Testis (tissue), 3 donors: ENCODE data around the gene ZNF142. TPM values are rescaled to one million over a fixed set of nuclear protein-coding genes. Genes with fewer than 3 reads are reported as not detected.
A peak's percentile ranks its signal among the peaks of the same experiment; 100 is the strongest.

Source experiments
- DNase-seq: peaks from one replicate; pipeline ENCODE4 v3.0.0-alpha.2; 2019
- H3K27ac ChIP-seq, 2 donors: fragments of 200-600 bp; sonication (generic); one replicate each; pipeline ENCODE4 v1.5.1; 2019
- H3K27me3 ChIP-seq: fragments of 200-600 bp; sonication (generic); one replicate; pipeline ENCODE4 v1.5.1; 2019
- H3K36me3 ChIP-seq: fragments of 200-600 bp; sonication (generic); one replicate; pipeline ENCODE4 v1.5.1; 2017; ENCODE audit warnings: low read depth; ENCODE audit errors: missing control alignments
- H3K4me1 ChIP-seq: fragments of 200-600 bp; sonication (generic); one replicate; pipeline ENCODE4 v1.5.1; 2019
- H3K4me3 ChIP-seq, 2 donors: fragments of 200-600 bp; sonication (generic); one replicate each; pipeline ENCODE4 v1.5.1; 2017 to 2019
- H3K9me3 ChIP-seq: fragments of 200-600 bp; sonication (generic); one replicate; pipeline ENCODE4 v1.5.1; 2017
- CTCF ChIP-seq, 3 experiments: fragments of 450-650 bp in 2 of 3; fragments of 200-600 bp in 1 of 3; sonication (generic) in 1 of 3; IDR thresholded peaks; one replicate each; pipeline ENCODE4 v1.5.1; 2016 to 2019; ENCODE audit warnings: antibody characterized with exemption in 3 of 3, mild to moderate bottlenecking in 2 of 3, moderate library complexity in 1 of 3
- POLR2A ChIP-seq: fragments of 450-650 bp; IDR thresholded peaks from one replicate; pipeline ENCODE4 v1.6.1; 2017; ENCODE audit warnings: antibody characterized with exemption, mild to moderate bottlenecking, moderate library complexity
- WGBS, 2 donors: methylation state at CpG; one replicate each; pipeline ENCODE4 v1.1.5; 2018; 5-methylcytosine and 5-hydroxymethylcytosine counted together
- intact Hi-C: fragments of 100-400 bp; cut with DNase I; formaldehyde crosslinking; loops from one replicate; pipeline ENCODE4 v1.15.1; 2023; ENCODE audit warnings: low total_unique reads
- polyA plus RNA-seq: library from polyadenylated mRNA; stranded (reverse); fragments of 350-450 nt; fragmentation: Illumina TruSeq; extraction: RNeasy Lipid Tissue Mini Kit (QIAGEN cat#74804); gene quantifications from one replicate; pipeline ENCODE4 v1.2.3, GENCODE V29; 2014; ENCODE audit warnings: low read depth, low replicate concordance; ENCODE audit not compliant: insufficient read depth
- total RNA-seq, 2 donors: library from RNA; depleted of rRNA; stranded (reverse); fragments of >200 nt; gene quantifications; one replicate each; pipeline ENCODE4 v1.2.3, GENCODE V29; 2016

Gene ZNF142
- total and polyA plus RNA-seq, 3 donors from 2014 or later, result 23.3 to 39.3 (median 32.7) TPM

DNA sequence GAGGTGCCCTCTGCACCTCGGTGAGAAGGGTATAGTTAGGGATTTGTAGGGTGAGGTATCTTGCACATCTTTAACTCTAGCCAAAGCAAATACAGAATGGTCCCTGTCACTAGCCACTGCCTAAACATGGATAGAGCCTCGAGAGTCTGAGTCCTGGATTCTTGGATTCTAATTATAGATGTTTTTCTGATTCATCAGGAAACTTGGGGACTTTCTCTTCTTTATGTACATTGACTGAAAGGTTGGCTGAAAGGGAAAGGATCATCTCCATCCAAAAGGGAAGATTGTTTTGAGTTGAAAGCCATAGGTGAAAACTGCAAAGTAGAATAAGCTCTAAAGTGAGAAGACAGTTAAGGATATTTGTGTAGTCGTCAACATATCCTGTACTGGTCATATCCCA is 20.6 kb upstream of the ZNF142 start:
- DNase-seq, result no peak
- 81 to 84% methylated on average over 3 of the region's 3 CpGs for WGBS, 2 donors
- no peaks in the 10 kb centered on the region for H3K36me3 ChIP-seq
- H3K4me3 ChIP-seq, result no peak overlapping the region
- no peak overlapping the region for H3K27ac ChIP-seq
- TF ChIP-seq CTCF (IDR thresholded peaks at IDR 0.05) (no peak), POLR2A (no peak)
- H3K27me3 ChIP-seq, result no peaks in the 10 kb centered on the region
- H3K4me1 ChIP-seq, result no peaks in the 10 kb centered on the region
- intact Hi-C loops, result no loop called here
- no peaks in the 10 kb centered on the region for H3K9me3 ChIP-seq

DNA sequence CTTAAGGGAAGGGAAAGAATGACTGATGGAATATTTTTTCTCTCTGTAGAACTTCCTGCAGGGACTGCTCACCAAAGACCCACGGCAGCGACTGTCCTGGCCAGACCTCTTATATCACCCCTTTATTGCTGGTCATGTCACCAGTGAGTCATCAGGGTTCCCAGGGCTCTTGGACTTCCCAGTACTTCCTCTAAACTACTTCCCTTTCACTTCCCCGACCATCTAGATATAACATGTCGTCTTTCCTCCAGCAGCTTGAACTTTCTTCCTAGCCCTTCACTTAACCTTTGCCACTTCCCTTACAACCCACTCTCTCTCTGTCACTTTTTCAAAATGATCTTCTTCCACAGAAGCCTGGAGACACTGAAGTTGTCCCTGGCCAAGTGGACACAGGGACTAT is 19.7 kb upstream of the ZNF142 start:
- intact Hi-C loops, result no loop called here
- Histone ChIP-seq H3K4me3 (no peak overlapping the region), H3K27ac (no peak overlapping the region), H3K4me1 (no peaks in the 10 kb centered on the region), H3K27me3 (no peaks in the 10 kb centered on the region), H3K9me3 (no peaks in the 10 kb centered on the region), H3K36me3 (no peaks in the 10 kb centered on the region)
- no peak for TF ChIP-seq POLR2A
- TF ChIP-seq CTCF (IDR thresholded peaks at IDR 0.05), result no peak
- DNase-seq, result no peak
- 72 to 79% methylated on average over 4 of the region's 4 CpGs for WGBS, 2 donors

DNA sequence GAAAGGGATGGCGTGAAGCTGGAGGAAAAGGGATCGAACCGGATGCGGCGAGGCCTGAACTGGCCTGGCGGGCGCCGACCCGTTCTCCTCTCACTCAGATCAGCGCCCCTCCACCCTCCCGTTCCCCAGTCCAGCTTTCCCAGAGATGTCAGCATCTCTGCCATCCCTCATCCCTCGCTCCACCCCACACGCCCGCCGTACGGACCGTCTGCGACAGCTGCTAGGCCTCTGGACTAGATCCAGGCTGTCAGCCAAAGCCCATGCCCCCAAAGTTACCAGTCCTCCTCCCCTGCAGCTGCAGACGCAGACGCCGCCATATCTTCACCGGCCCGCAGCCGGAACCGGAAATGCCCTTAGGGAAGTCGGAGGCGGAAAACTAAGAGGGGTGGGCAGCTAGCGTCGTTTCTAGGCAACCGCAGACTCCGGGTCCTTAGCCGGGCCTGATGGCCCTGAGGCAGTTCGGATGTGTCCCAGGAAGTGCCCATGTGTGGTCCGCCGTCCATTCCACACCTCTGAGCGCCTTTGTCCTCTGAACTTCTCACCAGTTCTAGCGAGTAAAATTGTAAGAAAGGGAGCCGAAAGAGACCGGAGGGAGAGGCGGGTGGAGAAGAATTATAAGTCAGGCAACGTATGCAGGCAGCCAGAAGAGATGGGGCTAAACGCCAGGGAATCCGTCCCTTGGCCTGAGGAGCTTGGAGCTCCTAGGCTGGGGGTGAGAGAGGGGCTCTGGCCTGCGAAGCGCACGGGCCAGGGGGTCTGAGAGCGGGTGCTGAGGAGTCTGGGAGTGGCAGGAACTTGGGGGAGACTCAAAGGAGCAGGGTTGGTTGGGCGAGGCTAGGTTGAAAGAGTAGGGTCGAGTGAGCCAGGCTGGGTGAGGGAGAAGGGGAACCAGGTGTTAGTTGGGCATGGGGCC is 12.5 kb upstream of the ZNF142 start, which contains the start of the genes RNF25 and STK36:
Gene RNF25, minus strand, starts transcription at position 349 of the 913 bp plus-strand sequence. Its CDS starts 32 bp downstream, at position 317.
Gene STK36, plus strand, starts transcription at position 433 of the 913 bp plus-strand sequence. CDS start 744 bp downstream, outside the sequence.
- peak within 1 kb of the TSS; percentile 75 for H3K27ac ChIP-seq
- no peaks in the 10 kb centered on the region for H3K4me1 ChIP-seq
- no peak for TF ChIP-seq POLR2A
- no peak for TF ChIP-seq CTCF (IDR thresholded peaks at IDR 0.05)
- peak within 1 kb of the TSS; percentile 73 to 91 for H3K4me3 ChIP-seq
- WGBS, 2 donors, result 1% methylated on average over 45 to 49 of the region's 49 CpGs
- DNase-seq, result peak; percentile 95
- H3K36me3 ChIP-seq, result no peaks in the 10 kb centered on the region
- intact Hi-C loops, result no loop called here
- H3K27me3 ChIP-seq, result no peaks in the 10 kb centered on the region
- no peaks in the 10 kb centered on the region for H3K9me3 ChIP-seq

DNA sequence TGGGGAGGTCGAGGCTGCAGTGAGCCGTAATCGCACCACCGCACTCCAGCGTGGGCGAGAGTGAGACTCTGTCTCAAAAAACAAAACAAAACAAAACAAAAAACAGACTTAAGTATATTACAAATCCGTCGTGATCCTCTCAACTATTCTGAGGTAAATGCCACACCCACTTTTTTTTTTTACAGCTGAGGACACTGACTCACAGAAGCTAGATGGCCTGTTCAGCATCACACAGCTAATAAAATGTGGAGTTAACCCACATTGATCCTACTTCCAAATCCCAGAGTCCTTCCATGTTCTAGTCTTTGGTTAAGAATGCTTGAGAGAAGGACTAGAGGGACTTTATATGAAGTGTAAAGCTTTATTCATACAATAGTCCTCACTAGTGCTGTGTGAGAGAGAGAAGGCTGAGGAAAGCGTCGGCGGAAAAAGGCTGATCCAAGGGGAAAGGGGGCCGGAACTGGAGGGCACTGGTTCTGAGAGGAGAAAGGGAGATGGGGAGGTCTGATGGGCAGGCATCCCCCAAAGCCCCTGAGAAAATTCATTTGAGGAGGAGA is 11.8 kb upstream of the ZNF142 start:
- TF ChIP-seq CTCF (IDR thresholded peaks at IDR 0.05), result no peak
- TF ChIP-seq POLR2A, result no peak
- Histone ChIP-seq H3K4me3 (peak overlapping the region; percentile 73 to 91), H3K27me3 (no peaks in the 10 kb centered on the region), H3K4me1 (no peaks in the 10 kb centered on the region), H3K9me3 (no peaks in the 10 kb centered on the region), H3K36me3 (no peaks in the 10 kb centered on the region), H3K27ac (peak overlapping the region in 1 of 2 donors; percentile 75)
- DNase-seq, result no peak
- WGBS, 2 donors, result 22 to 32% methylated on average over 12 of the region's 12 CpGs
- intact Hi-C loops, result no loop called here
